Small intestine (tissue), 7 donors: ENCODE results near the gene OSBPL3. TPM values are rescaled to one million over a fixed set of nuclear protein-coding genes. Genes with fewer than 3 reads are reported as not detected.

ENCODE experiments used
- DNase-seq, 2 donors: peaks; one replicate each; pipeline versions ENCODE4 v3.0.0 to v3.0.0-alpha.2; 2013
- FAIRE-seq: peaks from 2 replicates; lab custom pipeline; 2012; peaks lifted over from hg19 to GRCh38; lab: Jason Lieb, UNC
- H3K27ac ChIP-seq, 3 donors: one replicate each; pipeline ENCODE4 v1.5.1; 2013; ENCODE audit warnings: low read length in 2 of 3, mild to moderate bottlenecking in 2 of 3, control low read depth in 1 of 3, inconsistent platforms in 1 of 3, low read depth in 1 of 3, moderate library complexity in 1 of 3
- H3K27me3 ChIP-seq, 3 donors: one replicate each; pipeline ENCODE4 v1.6.1; 2013; ENCODE audit warnings: low read length in 3 of 3, inconsistent platforms in 1 of 3; ENCODE audit not compliant: control insufficient read depth in 3 of 3, insufficient read depth in 3 of 3
- H3K36me3 ChIP-seq, 3 donors: one replicate each; pipeline ENCODE4 v1.6.1; 2013; ENCODE audit warnings: low read length in 3 of 3, inconsistent platforms in 1 of 3, low read depth in 1 of 3, mild to moderate bottlenecking in 1 of 3, moderate library complexity in 1 of 3; ENCODE audit not compliant: control insufficient read depth in 3 of 3, insufficient read depth in 2 of 3
- H3K4me1 ChIP-seq, 3 donors: one replicate each; pipeline ENCODE4 v1.6.1; 2013; ENCODE audit warnings: low read length in 2 of 3, inconsistent platforms in 1 of 3, low read depth in 1 of 3, mild to moderate bottlenecking in 1 of 3, moderate library complexity in 1 of 3; ENCODE audit not compliant: control insufficient read depth in 3 of 3, insufficient read depth in 2 of 3
- H3K4me3 ChIP-seq, 3 donors: one replicate each; pipeline ENCODE4 v1.5.1; 2013; ENCODE audit warnings: low read length in 3 of 3, control low read depth in 1 of 3, inconsistent platforms in 1 of 3, low read depth in 1 of 3, mild to moderate bottlenecking in 1 of 3, moderate library complexity in 1 of 3
- H3K9me3 ChIP-seq, 2 donors: one replicate each; pipeline ENCODE4 v1.6.1; 2013; ENCODE audit warnings: low read depth in 1 of 2, low read length in 1 of 2; ENCODE audit not compliant: control insufficient read depth in 2 of 2, insufficient read depth in 1 of 2
- WGBS, 3 donors: extraction: QIAGEN DNeasy Blood & Tissue Kit; methylation state at CpG; one replicate each; pipeline ENCODE4 v1.1.7; 2013; 5-methylcytosine and 5-hydroxymethylcytosine counted together
- polyA plus RNA-seq, 4 donors: library from polyadenylated mRNA; stranded (reverse) in 3 of 4; unstranded in 1 of 4; fragments of 200-250 nt in 3 of 4; fragments of 120-200 nt in 1 of 4; gene quantifications; one replicate each; pipeline versions ENCODE4 v1.2.1 to v1.2.3, GENCODE V29; 2013
- donor health status: healthy with polysubstance abuse.
- donor health status: control.
- donor health status: control.
- donor health status: Bipolar disorder and iron deficiency.
- donor health status: healthy.

Gene OSBPL3
- polyA plus RNA-seq, 4 donors: 5.0 to 25.3 (median 14.7) TPM

DNA sequence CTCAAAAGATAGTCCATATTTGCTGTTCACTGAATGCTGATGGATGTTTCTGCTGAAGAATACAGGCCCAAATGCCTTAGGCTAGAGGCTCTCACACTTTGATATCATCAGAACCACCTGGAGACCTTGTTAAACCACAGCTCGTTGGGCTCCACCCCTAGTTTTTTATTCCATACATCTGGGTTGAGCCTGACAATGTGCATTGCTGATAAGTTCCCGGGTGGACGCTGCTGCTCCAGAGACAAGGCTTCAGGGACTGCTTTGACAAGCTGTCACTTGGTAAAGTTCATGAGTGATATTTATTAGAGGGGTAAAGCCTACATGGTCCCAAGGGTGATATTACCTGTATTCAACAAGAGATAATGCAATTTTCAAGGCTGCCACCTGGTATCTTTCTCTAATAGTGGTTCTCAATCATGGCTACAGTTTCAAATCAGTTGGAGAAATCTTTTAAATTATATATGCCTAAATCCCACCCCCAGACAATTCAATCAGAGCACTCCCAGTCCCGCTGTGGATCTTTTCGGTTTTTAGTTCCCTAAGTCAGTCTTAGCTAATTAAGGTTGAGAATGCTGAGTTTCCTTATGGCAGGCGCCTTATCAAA lies 115.7 kb downstream of the OSBPL3 start:
- H3K9me3 ChIP-seq: no peaks in the 10 kb centered on the region
- peaks cover 3 to 25% (median 8%) of the 10 kb centered on the region in 3 donors for H3K36me3 ChIP-seq
- H3K27ac ChIP-seq: no peak overlapping the region
- DNase-seq (no peak), FAIRE-seq (no peak)
- no peaks in the 10 kb centered on the region for H3K4me1 ChIP-seq
- WGBS, 3 donors: 88 to 90% (median 89%) methylated on average over 6 of the region's 6 CpGs
- no peaks in the 10 kb centered on the region for H3K27me3 ChIP-seq
- no peak overlapping the region for H3K4me3 ChIP-seq

DNA sequence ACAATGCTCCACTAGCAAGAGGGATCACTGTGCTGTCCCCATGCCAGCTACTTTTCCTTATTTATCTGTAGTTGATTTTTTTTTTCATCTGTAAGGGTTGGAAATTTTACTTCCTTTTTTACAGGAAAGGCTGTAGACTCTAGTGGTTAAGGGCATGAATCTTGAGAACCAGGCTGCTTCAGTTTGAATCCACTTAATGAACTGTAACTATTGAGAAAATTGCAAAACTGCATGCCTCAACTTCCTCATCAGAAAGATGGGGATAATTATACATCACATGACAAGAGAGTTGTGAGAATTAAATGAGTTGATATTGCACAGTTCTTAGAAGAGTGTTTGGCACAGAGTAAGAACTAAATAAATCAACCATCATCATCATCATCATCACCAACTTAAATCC lies 116.4 kb downstream of the OSBPL3 start:
- Histone ChIP-seq H3K4me3 (no peak overlapping the region), H3K36me3 (peaks cover 3 to 23% (median 8%) of the 10 kb centered on the region in 3 donors), H3K9me3 (no peaks in the 10 kb centered on the region), H3K27ac (no peak overlapping the region), H3K4me1 (no peaks in the 10 kb centered on the region), H3K27me3 (no peaks in the 10 kb centered on the region)
- no peak for DNase-seq
- no peak for FAIRE-seq

DNA sequence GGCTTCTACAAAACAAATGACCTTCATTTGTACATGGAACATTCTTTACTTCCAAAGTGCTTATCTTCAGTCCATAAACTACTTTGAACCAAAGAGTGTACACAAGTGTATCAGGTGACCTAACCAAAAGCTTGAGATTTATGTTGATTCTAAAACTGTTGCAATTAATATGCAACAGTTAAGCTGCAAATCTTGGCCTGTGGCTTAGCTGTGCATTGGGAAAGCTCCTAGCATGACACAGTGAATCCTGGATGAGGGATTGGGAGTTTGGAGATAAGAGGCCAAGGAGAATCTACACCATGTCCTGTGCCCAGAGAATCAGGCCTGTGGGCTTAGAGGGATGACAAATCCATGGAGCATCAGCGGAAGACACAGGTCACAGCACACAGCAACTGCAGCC lies 117.5 kb downstream of the OSBPL3 start:
- Histone ChIP-seq H3K27me3 (no peaks in the 10 kb centered on the region), H3K4me1 (no peaks in the 10 kb centered on the region), H3K9me3 (no peaks in the 10 kb centered on the region), H3K36me3 (peaks cover 3 to 21% (median 8%) of the 10 kb centered on the region in 3 donors), H3K4me3 (no peak overlapping the region), H3K27ac (no peak overlapping the region)
- DNase-seq (no peak), FAIRE-seq (no peak)
- 100% methylated on average over 1 of the region's 1 CpG for WGBS, 3 donors

DNA sequence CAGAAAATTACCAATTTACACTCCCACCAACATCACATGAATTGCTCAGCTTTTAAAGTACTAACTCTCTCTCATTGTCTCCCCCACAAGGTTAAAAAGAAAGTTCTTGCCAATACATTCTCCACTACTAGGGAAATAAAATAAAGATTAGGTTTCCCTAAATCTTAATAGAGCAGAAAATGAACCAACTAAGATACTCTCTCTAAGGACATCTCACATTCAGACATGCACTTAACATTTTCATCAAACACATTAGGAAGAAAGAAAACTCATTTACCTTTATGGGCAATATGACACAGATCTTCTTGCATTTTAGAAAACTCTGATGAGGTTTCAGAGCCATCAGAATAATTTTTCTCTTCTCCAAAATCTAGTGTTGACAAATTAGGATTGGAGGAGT lies 118.6 kb downstream of the OSBPL3 start:
- H3K27ac ChIP-seq: no peak overlapping the region
- FAIRE-seq (no peak), DNase-seq (no peak)
- H3K4me3 ChIP-seq: no peak overlapping the region
- no peaks in the 10 kb centered on the region for H3K9me3 ChIP-seq
- H3K27me3 ChIP-seq: no peaks in the 10 kb centered on the region
- H3K36me3 ChIP-seq: peaks cover 3 to 17% (median 8%) of the 10 kb centered on the region in 3 donors
- no peaks in the 10 kb centered on the region for H3K4me1 ChIP-seq

DNA sequence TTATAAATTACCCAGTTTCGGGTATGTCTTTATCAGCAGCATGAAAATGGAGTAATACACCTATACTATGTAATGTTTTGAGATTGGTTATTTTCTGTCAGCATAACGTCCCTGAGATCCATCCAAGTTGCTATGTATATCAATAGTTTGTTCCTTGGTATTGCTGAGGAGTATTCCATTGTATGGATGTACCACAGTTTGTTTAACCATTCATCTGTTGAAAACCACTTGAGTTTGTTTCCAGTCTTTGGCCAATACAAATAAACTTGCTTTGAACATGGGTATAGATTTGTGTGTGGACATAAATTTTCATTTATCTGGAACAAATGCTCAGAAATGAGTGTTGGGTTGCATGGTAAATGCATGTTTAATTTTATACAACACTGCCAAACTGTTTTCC lies 119.4 kb downstream of the OSBPL3 start:
- Histone ChIP-seq H3K36me3 (peaks cover 3 to 12% (median 4%) of the 10 kb centered on the region in 3 donors), H3K27me3 (no peaks in the 10 kb centered on the region), H3K27ac (no peak overlapping the region), H3K4me1 (no peaks in the 10 kb centered on the region), H3K4me3 (no peak overlapping the region), H3K9me3 (no peaks in the 10 kb centered on the region)
- WGBS, 3 donors: 92 to 97% (median 95%) methylated on average over 2 of the region's 2 CpGs
- DNase-seq: no peak
- FAIRE-seq: no peak

DNA sequence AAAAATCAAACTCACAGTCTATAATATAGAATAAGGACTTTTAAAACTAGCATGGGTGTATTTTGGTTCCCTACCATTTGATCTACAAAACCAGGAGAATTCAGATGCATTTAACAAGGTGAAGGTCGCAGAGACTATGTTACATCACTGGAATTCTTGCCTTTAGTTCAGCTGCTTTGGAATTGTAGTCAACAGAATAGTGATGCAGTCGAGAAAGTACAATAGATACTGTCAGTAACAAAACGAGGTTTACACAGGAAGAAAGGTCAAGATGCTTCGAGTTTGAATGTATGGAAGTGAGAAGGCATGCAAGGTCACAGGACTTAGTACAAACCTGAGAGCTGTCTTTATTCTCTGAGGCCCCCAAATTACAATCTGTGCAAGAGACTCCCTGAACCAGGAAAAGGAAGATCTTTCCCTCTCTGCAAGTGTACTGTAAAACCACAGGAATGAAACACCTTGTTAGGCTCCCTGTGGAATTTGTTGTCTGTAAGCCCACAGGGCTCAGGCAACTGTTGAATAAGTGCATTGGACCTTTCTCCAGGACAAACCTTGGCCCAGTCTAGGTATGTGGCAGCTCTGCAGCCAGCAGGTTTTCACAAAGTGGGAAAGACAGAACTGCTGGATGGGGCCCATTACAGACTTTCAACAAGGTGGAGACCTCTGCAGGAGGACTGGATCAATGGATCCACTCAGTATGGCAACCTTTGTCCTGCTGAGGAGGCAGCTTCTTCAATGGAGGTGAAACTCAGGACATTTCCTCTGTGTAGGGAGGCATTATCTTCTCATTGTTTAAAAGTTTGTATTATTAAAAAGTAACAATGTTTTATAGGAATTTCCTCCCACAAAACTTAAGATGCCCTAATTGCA lies 121.6 kb downstream of the OSBPL3 start:
- FAIRE-seq: no peak

DNA sequence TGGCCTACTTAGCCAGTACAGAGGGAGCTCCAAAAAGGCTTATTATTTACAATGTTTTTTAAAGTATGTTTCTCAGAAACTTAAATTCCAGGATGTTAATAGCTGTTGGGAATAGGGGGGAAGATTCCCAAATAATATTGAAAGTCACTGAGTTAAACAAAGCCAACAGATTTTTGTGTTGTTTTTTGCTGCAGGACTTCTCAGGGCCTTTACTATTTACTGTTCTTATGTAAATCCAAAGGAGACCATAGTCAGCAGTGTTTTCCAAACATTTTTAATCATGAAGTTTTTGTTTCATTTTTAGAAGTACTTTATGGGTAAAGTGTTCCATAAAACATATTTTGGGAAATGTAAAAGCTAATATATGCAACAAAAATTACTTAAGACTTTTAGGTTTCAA lies 122.4 kb downstream of the OSBPL3 start:
- Histone ChIP-seq H3K9me3 (no peaks in the 10 kb centered on the region), H3K36me3 (peaks cover 0 to 4% (median 0%) of the 10 kb centered on the region in 3 donors), H3K4me1 (no peaks in the 10 kb centered on the region), H3K27me3 (no peaks in the 10 kb centered on the region), H3K27ac (no peak overlapping the region), H3K4me3 (no peak overlapping the region)
- no peak for FAIRE-seq
- no peak for DNase-seq

More for the DNA sequence above, 121.6 kb downstream of the OSBPL3 start:
- 62 to 87% (median 74%) methylated on average over 4 of the region's 4 CpGs for WGBS, 3 donors
- no peaks in the 10 kb centered on the region for H3K9me3 ChIP-seq
- no peaks in the 10 kb centered on the region for H3K4me1 ChIP-seq
- peaks cover 0 to 10% (median under 1%) of the 10 kb centered on the region in 3 donors for H3K36me3 ChIP-seq
- H3K4me3 ChIP-seq: no peak overlapping the region
- H3K27ac ChIP-seq: no peak overlapping the region
- DNase-seq: peak; percentile 26 to 34
- no peaks in the 10 kb centered on the region for H3K27me3 ChIP-seq

DNA sequence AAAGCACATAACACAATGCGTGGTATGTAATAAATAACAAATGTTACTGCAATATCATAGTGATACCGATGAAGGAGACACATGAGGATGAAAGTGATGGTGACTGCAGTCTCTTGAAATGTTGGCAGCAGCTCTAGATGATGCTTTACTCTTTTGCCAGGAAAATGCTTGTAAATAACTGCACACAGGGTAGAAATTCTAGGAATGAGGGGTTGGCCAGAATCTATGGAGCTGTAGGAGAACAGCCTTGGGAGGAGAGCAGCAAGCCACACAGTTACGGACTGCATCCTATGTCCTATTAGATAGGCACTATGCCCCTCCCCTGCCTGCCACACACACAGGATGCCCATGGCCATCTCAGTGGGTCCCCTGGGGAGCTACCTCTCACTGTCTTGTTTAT lies 125.1 kb downstream of the OSBPL3 start:
- WGBS, 3 donors: 94 to 98% (median 95%) methylated on average over 3 of the region's 3 CpGs
- FAIRE-seq (no peak), DNase-seq (no peak)
- Histone ChIP-seq H3K36me3 (peaks cover 0 to 7% (median 0%) of the 10 kb centered on the region in 3 donors), H3K4me3 (no peak overlapping the region), H3K4me1 (no peaks in the 10 kb centered on the region), H3K9me3 (no peaks in the 10 kb centered on the region), H3K27ac (no peak overlapping the region), H3K27me3 (no peaks in the 10 kb centered on the region)
